Endodermal cell (in vitro differentiated cells): ENCODE measurements around the gene RAVER1. TPM values are rescaled to one million over a fixed set of nuclear protein-coding genes. Genes with fewer than 3 reads are reported as not detected.
A peak's percentile ranks its signal among the peaks of the same experiment; 100 is the strongest.

Source experiments
- DNase-seq: peaks from one replicate; pipeline ENCODE4 v3.0.0-alpha.2; 2017
- H3K27ac ChIP-seq: 2 replicates; pipeline ENCODE4 v1.5.1; 2013; ENCODE audit warnings: mild to moderate bottlenecking, low read depth, low read length, moderate library complexity
- H3K27me3 ChIP-seq: 2 replicates; pipeline ENCODE4 v1.6.1; 2013; ENCODE audit warnings: mild to moderate bottlenecking, low read length, moderate library complexity; ENCODE audit not compliant: insufficient read depth, control insufficient read depth, poor library complexity, severe bottlenecking
- H3K36me3 ChIP-seq: 2 replicates; pipeline ENCODE4 v1.7.0; 2013; ENCODE audit warnings: mild to moderate bottlenecking, low read length, moderate library complexity; ENCODE audit not compliant: control insufficient read depth, insufficient read depth
- H3K4me1 ChIP-seq: one replicate; pipeline ENCODE4 v1.7.0; 2013; ENCODE audit warnings: low read length; ENCODE audit not compliant: control insufficient read depth, insufficient read depth
- H3K4me3 ChIP-seq: 2 replicates; pipeline ENCODE4 v1.5.1; 2013; ENCODE audit warnings: mild to moderate bottlenecking, low read length, moderate library complexity
- H3K9ac ChIP-seq: 2 replicates; pipeline ENCODE4 v1.6.1; 2013; ENCODE audit warnings: mild to moderate bottlenecking, low read length, moderate library complexity; ENCODE audit not compliant: poor library complexity, severe bottlenecking; ENCODE audit errors: extremely low read depth
- H3K9me3 ChIP-seq: 2 replicates; pipeline ENCODE4 v1.6.1; 2013; ENCODE audit warnings: mild to moderate bottlenecking, low read length, moderate library complexity; ENCODE audit not compliant: control insufficient read depth
- H3K27ac Mint-ChIP-seq: 2 replicates; pipeline ENCODE4 v1.8.0; 2020; ENCODE audit warnings: mixed read lengths
- H3K27me3 Mint-ChIP-seq: 2 replicates; pipeline ENCODE4 v1.8.0; 2021; ENCODE audit warnings: mild to moderate bottlenecking, mixed read lengths; ENCODE audit not compliant: insufficient read depth
- H3K36me3 Mint-ChIP-seq: 2 replicates; pipeline ENCODE4 v1.8.0; 2020; ENCODE audit warnings: low read depth, mixed read lengths
- H3K4me1 Mint-ChIP-seq: 2 replicates; pipeline ENCODE4 v1.8.0; 2020; ENCODE audit warnings: mixed read lengths
- H3K4me3 Mint-ChIP-seq: 2 replicates; pipeline ENCODE4 v1.8.0; 2020; ENCODE audit warnings: mild to moderate bottlenecking, moderate library complexity, mixed read lengths
- H3K9me3 Mint-ChIP-seq: 2 replicates; pipeline ENCODE4 v1.8.0; 2020; ENCODE audit warnings: mild to moderate bottlenecking, mixed read lengths
- CTCF ChIP-seq: fragments of 200-600 bp; sonication (generic); conservative IDR thresholded peaks from 2 replicates; pipeline ENCODE4 v1.5.0; 2021; ENCODE audit warnings: antibody characterized with exemption, mild to moderate bottlenecking
- WGBS, 2 experiments: methylation state at CpG; one replicate each; pipeline versions ENCODE4 v1.1.5 to v1.1.7; 2013; ENCODE audit warnings: missing lambda C conversion rate in 2 of 2, mixed read lengths in 1 of 2; ENCODE audit not compliant: insufficient coverage in 1 of 2, insufficient read length in 1 of 2; 5-methylcytosine and 5-hydroxymethylcytosine counted together
- total RNA-seq, 2 donors: library from RNA; stranded (reverse); fragmentation: NEBNext Ultra II Directional in 1 of 2; extraction: Animal tissue kit (Norgen Biotek cat#: 25700) in 1 of 2; gene quantifications; 2 replicates in 1 of 2; 3 replicates in 1 of 2; pipeline ENCODE4 v1.2.1, GENCODE V29; 2021

Gene RAVER1
- total RNA-seq, 2 donors from 2014 or later: 53.1 to 64.7 TPM

- Mint-ChIP-seq H3K4me3 (no peak overlapping the region), H3K9me3 (no peaks in the 10 kb centered on the region), H3K36me3 (peaks cover 30% of the 10 kb centered on the region), H3K4me1 (peaks cover 14% of the 10 kb centered on the region), H3K27ac (no peak overlapping the region), H3K27me3 (no peaks in the 10 kb centered on the region)
- Histone ChIP-seq H3K4me1 (no peaks in the 10 kb centered on the region), H3K27ac (no peak overlapping the region), H3K36me3 (peaks cover 50% of the 10 kb centered on the region), H3K9ac (no peak overlapping the region), H3K4me3 (no peak overlapping the region), H3K27me3 (no peaks in the 10 kb centered on the region), H3K9me3 (no peaks in the 10 kb centered on the region)
- DNase-seq: no peak
- no peak for TF ChIP-seq CTCF
- WGBS, 2 experiments: 92 to 98% methylated on average over 10 to 15 of the region's 15 CpGs
Observed at GRCh38 chr19:10317857-10318462, 15.4 kb downstream of the RAVER1 start.

- Histone ChIP-seq H3K36me3 (peaks cover 50% of the 10 kb centered on the region), H3K9me3 (no peaks in the 10 kb centered on the region), H3K4me3 (no peak overlapping the region), H3K27me3 (no peaks in the 10 kb centered on the region), H3K27ac (no peak overlapping the region), H3K9ac (no peak overlapping the region), H3K4me1 (no peaks in the 10 kb centered on the region)
- Mint-ChIP-seq H3K27ac (no peak overlapping the region), H3K4me3 (no peak overlapping the region), H3K4me1 (peaks cover 14% of the 10 kb centered on the region), H3K36me3 (peaks cover 32% of the 10 kb centered on the region), H3K27me3 (no peaks in the 10 kb centered on the region), H3K9me3 (no peaks in the 10 kb centered on the region)
- no peak for DNase-seq
- WGBS, 2 experiments: 91 to 94% methylated on average over 8 to 28 of the region's 29 CpGs
- TF ChIP-seq CTCF: no peak
Observed at GRCh38 chr19:10317045-10317856, 16.1 kb downstream of the RAVER1 start.

GRCh38 chr19:10316229-10317044, 16.9 kb downstream of the RAVER1 start:
- no peaks in the 10 kb centered on the region for H3K4me1 ChIP-seq
- H3K27ac ChIP-seq: peak overlapping the region; percentile 44
- H3K9ac ChIP-seq: no peak overlapping the region
- peaks cover 14% of the 10 kb centered on the region for H3K4me1 Mint-ChIP-seq
- no peak for TF ChIP-seq CTCF
- peak overlapping the region; percentile 93 for H3K4me3 ChIP-seq
- peaks cover 42% of the 10 kb centered on the region for H3K36me3 ChIP-seq
- H3K9me3 ChIP-seq: no peaks in the 10 kb centered on the region
- H3K36me3 Mint-ChIP-seq: peaks cover 25% of the 10 kb centered on the region
- WGBS, 2 experiments: 86% methylated on average over 9 to 19 of the region's 19 CpGs
- peak overlapping the region; percentile 79 for H3K4me3 Mint-ChIP-seq
- H3K27ac Mint-ChIP-seq: peak overlapping the region; percentile 93
- no peak for DNase-seq
- no peaks in the 10 kb centered on the region for H3K9me3 Mint-ChIP-seq
- no peaks in the 10 kb centered on the region for H3K27me3 Mint-ChIP-seq
- H3K27me3 ChIP-seq: no peaks in the 10 kb centered on the region
